Mucosa of descending colon (tissue), 3 donors: ENCODE results near the gene DPH7. TPM values are rescaled to one million over a fixed set of nuclear protein-coding genes. Genes with fewer than 3 reads are reported as not detected.

Source experiments
- ATAC-seq: fragments of 200-7000 bp; cut with Tn5 transposase; one replicate; pipeline ENCODE4 v1.9.1; 2020; ENCODE audit warnings: mild to moderate bottlenecking, moderate library complexity
- DNase-seq, 3 donors: peaks; one replicate each; pipeline ENCODE4 v3.0.0-alpha.2; 2020
- H3K36me3 ChIP-seq: fragments of 200-600 bp; one replicate; pipeline ENCODE4 v1.8.0; 2021; ENCODE audit warnings: low read depth, mild to moderate bottlenecking
- H3K4me1 ChIP-seq: fragments of 200-600 bp; one replicate; pipeline ENCODE4 v1.8.0; 2021; ENCODE audit warnings: low read depth, mild to moderate bottlenecking
- H3K4me3 ChIP-seq: fragments of 200-600 bp; one replicate; pipeline ENCODE4 v1.8.0; 2021; ENCODE audit warnings: mild to moderate bottlenecking
- H3K9me3 ChIP-seq: fragments of 200-600 bp; one replicate; pipeline ENCODE4 v1.8.0; 2021; ENCODE audit warnings: mild to moderate bottlenecking
- CTCF ChIP-seq: fragments of 200-600 bp; IDR thresholded peaks from one replicate; pipeline ENCODE4 v1.8.0; 2022; ENCODE audit warnings: antibody characterized with exemption, mild to moderate bottlenecking
- intact Hi-C, 2 donors: fragments of 100-400 bp; cut with DNase I in 1 of 2; cut with micrococcal nuclease in 1 of 2; formaldehyde crosslinking; loops; one replicate each; pipeline versions ENCODE4 v1.11.0 to v1.11.1; 2022; cut with DNase I, micrococcal nuclease
- total RNA-seq, 3 donors: library from RNA; stranded (reverse); fragmentation: NEBNext Ultra II Directional in 2 of 3; extraction: Animal tissue kit (Norgen Biotek cat#: 25700) in 2 of 3; gene quantifications; one replicate each; pipeline versions ENCODE4 v1.2.1 to v1.2.4, GENCODE V29; 2021 to 2023
- donor health status: DM: no; HTN: no; CAD: no; lungs with moderate emphysema.
- donor health status: DM: no; HTN: no; CAD: no.
- donor health status: DM: no; HTN: yes; CAD: no.

Gene DPH7
- total RNA-seq, 3 donors from 2014 or later = 24.5 to 33.5 (median 29.3) TPM

GRCh38 chr9:137590469-137591383 lies 12.0 kb upstream of the DPH7 start, which contains the start of gene ZMYND19:
TSS of gene ZMYND19 (minus strand) at chr9:137590512. CDS start at chr9:137590263, 249 bp downstream.
- ATAC-seq = peak; percentile 99
- Histone ChIP-seq H3K4me1 (peaks cover 15% of the 10 kb centered on the region), H3K36me3 (no peaks in the 10 kb centered on the region), H3K4me3 (peak within 1 kb of the TSS; percentile 54), H3K9me3 (no peaks in the 10 kb centered on the region)
- TF ChIP-seq CTCF = no peak
- DNase-seq = peak; percentile 90 to 95 (median 92)
- intact Hi-C loops = no loop called here

GRCh38 chr9:137590123-137590468 lies 11.4 kb upstream of the DPH7 start:
- no peak for ATAC-seq
- TF ChIP-seq CTCF = no peak

GRCh38 chr9:137589441-137590122 lies 10.9 kb upstream of the DPH7 start:
- ATAC-seq (peak; percentile 2), DNase-seq (peak in 1 of 3 donors; percentile 51)
- intact Hi-C loops = no loop called here
- H3K9me3 ChIP-seq = no peaks in the 10 kb centered on the region
- peaks cover 15% of the 10 kb centered on the region for H3K4me1 ChIP-seq
- H3K36me3 ChIP-seq = no peaks in the 10 kb centered on the region
- no peak for TF ChIP-seq CTCF
- peak overlapping the region; percentile 24 for H3K4me3 ChIP-seq

More at GRCh38 chr9:137590123-137590468, 11.4 kb upstream of the DPH7 start:
- no peak for DNase-seq
- Histone ChIP-seq H3K4me3 (peak overlapping the region; percentile 24), H3K36me3 (no peaks in the 10 kb centered on the region), H3K4me1 (peaks cover 15% of the 10 kb centered on the region), H3K9me3 (no peaks in the 10 kb centered on the region)
- intact Hi-C loops = no loop called here

- Histone ChIP-seq H3K4me1 (peaks cover 15% of the 10 kb centered on the region), H3K9me3 (no peaks in the 10 kb centered on the region), H3K4me3 (no peak overlapping the region), H3K36me3 (no peaks in the 10 kb centered on the region)
- intact Hi-C loops = no loop called here
- ATAC-seq = no peak
- TF ChIP-seq CTCF = no peak
- DNase-seq = no peak
These were observed 10.2 kb upstream of the DPH7 start for GRCh38 chr9:137588891-137589290.

- no peak for TF ChIP-seq CTCF
- ATAC-seq (no peak), DNase-seq (no peak)
- intact Hi-C loops = no loop called here
- H3K36me3 ChIP-seq = no peaks in the 10 kb centered on the region
- no peak overlapping the region for H3K4me3 ChIP-seq
- no peaks in the 10 kb centered on the region for H3K9me3 ChIP-seq
- peaks cover 15% of the 10 kb centered on the region for H3K4me1 ChIP-seq
These were observed 9.6 kb upstream of the DPH7 start for GRCh38 chr9:137588311-137588710.
